Measurements from ENCODE around the gene TOMM22.
A peak's percentile ranks its signal among the peaks of the same experiment; 100 is the strongest.
"Not testable (repeated sequence)": the region's sequence is repeated elsewhere in the genome, so short reads cannot be mapped to it uniquely, and the experiment has no call there.

Gene TOMM22

DNA sequence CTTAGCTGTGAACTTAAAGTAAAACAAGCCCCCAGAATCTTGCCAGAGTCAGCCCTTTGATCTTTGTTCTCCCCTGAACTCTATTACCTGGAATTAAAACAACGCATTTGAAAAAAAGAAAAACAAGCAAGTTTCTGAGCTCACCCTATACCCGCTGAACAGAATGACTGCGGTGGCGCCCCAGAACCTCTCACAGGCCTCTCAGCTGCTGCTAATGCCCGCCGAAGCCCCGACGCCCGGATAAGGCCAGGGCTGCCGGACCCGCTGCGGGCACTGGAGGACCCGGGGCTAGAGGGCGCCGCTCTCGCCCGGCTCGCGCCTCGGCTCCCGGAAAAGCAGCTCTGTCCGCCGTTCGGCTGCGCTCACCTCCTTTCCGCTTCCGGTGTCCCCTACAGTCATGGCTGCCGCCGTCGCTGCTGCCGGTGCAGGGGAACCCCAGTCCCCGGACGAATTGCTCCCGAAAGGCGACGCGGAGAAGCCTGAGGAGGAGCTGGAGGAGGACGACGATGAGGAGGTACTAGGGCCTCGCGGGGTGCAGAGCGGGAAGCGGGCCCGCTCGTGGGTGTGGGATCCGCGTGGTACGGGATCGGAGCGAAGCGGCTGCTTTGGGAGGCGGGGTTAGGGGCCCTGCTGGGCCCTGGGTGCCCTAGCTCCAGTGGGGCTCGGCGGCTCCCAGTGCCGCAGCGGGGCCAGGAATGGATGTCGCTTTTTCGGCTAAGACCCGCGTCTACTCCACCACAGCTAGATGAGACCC, at the start of gene TOMM22:
TSS of gene TOMM22 (plus strand) at position 376 of the 754 bp plus-strand sequence. CDS start at position 398, 22 bp downstream.
- peak; percentile 87 for DNase-seq (ENCODE audit: low read depth)

DNA sequence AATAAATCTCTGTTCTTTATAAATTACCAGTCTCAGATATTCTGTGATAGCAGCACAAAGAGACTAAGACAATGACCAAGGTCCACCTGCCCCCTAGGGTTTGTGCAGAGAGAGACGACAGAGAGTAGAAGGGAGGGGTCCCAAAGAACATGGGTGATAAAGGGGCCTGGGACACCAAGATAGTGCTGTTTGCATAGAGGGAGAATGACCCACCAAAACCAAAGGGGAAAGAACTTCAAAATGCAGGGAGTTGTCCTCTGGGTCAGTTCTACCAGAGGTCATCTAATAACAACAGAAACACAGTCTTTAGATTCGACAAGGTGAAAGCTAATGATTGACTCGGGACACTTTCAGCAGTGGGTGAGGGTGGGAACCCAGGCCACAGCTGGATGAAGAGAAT, 49.2 kb upstream of the TOMM22 start:
- no peak for DNase-seq (ENCODE audit: low read depth)

DNA sequence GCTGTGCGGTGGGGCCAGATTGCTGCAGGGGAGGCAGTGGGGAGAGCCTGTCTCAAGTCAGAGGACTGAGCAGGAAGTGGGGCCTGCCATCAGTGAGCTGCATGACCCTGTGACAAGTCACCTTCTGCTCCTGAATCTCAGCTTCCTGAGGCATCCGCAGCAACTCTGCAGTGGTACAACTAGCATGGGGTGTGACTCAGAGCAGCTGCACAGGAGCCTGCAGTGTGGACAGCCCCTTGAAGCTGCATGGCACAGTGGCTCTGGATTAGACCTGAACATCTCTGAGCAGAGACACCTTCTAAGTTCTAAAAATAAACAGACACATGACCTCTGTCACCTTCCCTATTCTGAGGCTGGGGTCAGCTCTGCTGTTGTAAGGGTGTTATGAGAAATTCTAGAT, 43.5 kb upstream of the TOMM22 start:
- no peak for DNase-seq (ENCODE audit: low read depth)

DNA sequence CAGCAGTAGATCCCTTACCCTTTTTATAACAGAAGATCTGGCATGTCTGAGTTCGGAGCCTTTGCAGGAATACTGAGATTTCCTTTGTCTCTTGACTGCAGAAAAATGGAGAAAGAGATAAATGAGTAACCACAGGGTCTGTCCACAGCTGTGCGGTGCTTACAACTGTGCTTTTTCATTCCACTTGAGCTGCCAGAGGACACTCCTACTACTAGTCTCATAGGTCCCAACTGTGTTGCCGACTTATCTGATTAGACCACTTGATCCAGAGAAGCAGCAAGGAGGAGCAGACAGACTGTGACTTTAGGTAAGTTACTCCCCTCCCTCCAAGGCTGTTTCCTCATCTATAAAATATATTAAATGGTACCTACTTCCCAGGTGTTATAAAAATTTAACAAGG, 43.0 kb upstream of the TOMM22 start:
- no peak for DNase-seq (ENCODE audit: low read depth)

DNA sequence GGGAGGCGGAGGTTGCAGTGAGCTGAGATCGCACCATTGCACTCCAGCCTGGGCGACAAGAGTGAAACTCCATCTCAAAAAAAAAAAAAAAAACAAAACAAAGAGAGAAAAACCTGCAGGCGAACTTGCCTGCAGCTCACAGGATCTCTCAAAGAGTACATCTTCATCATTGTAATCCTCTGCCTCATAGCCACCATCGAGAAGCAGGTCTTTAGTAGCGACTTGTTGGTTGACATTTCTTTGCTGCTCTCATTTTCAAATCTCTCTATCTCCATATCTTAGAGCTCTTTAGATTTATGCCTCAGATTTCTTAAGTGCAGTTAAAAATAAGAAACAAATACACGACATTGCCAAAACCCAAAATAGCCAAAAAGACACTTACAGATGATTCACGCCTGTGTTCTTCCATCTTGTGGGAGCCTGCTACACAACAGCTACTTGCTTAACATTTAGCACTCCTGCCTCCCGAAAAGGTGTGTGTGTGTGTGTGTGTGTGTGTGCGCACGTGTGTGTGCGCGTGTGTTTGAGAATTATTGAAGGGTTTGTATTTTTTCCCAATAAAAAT, 40.2 kb upstream of the TOMM22 start:
- no peak for DNase-seq (ENCODE audit: low read depth)

DNA sequence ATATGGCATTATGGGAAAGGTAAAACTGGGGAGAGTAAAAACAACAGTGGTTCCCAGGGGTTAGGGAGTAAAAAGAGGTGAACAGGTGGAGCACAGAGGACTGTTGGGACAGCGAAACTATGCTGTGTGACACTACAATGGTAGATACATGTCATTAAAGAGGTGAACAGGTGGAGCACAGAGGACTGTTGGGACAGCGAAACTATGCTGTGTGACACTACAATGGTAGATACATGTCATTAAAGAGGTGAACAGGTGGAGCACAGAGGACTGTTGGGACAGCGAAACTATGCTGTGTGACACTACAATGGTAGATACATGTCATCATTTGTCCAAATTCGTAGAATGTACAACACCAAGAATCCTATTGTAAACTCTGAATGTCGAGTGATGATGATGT, 37.5 kb upstream of the TOMM22 start:
- DNase-seq (ENCODE audit: low read depth): not testable (repeated sequence)

DNA sequence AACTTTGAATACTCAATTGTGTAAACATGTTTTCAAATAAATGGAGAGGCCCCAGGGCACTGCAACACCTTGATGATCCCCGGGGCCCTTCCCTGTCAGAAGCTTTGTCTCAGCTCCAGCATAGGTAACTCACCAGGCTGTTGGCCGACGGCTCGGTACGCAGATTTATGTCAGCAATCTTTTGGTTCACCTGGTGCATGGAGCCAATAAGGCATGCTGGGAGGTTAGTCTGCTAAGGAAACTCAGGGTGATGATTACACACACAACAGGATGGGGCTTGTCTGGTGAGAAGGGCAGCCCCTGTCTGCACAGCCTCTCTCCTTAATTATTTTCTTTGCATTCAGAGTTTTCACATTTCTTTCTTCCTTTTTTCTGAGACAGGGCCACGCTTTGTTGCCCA, 36.3 kb upstream of the TOMM22 start:
- DNase-seq (ENCODE audit: low read depth): no peak

DNA sequence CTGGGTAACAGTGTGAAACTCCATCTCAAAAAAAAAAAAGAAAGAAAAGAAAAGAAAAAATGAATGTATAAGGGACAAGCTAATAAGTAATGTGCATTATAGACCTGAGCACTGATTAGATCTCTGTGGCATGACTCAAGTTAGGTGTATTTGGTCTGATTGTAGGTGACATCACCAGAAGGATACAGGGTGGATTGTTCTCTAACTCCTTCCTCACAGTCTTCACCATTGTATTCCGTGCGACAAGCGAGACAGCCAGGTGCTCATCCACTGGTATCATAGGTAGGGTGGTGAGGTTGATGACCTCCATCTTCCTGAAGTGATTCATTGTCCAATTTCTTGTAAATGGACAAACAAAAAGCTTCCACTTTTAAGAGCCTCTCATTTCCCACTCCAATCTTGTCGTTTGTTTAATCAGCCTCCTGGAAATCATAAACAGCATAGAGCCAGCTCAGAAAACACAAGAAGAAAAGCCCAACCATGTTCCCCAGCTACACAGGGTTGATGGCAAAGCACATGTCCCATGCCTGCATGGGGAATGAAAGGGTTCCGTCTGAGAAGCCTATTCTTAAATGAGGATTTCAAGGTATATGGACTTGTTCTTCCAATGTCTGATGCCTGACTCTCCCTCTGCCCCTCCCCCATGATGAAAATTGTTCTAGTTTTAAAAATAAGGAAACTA, 31.8 kb upstream of the TOMM22 start:
- no peak for DNase-seq (ENCODE audit: low read depth)

DNA sequence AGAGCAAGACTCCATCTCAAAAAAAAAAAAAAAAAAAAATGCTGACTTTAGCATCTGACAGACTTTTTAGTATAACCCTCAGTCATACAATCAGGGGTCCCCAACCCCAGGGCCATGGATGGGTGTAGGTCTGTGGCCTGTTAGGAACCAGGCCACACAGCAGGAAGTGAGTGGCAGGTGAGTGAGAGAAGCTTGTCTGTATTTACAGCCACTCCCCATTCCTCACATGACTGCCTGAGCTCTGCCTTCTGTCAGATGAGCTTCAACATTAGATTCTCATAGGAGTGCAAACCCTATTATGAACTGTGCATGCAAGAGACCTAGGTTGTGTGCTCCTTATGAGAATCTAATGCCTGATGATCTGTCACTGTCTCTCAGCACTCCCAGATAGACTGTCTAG, 28.9 kb upstream of the TOMM22 start:
- DNase-seq (ENCODE audit: low read depth): peak; percentile 12

DNA sequence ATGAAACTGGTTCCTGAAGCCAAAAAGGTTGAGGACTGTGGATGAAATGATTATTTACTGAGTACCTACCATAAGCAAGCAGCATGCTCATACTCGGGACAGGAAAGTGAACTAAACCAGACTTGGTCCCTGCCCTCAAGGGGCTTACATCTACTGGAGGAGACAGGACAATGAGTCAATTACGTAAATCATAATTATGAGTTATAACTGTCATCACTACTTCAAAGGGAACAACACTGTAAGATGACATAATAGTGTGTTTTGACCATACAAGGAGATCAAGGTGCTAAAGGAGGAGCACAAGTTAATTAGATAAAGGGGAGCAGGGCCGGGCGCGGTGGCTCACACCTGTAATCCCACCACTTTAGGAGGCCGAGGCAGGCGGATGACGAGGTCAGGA, 28.0 kb upstream of the TOMM22 start:
- no peak for DNase-seq (ENCODE audit: low read depth)

DNA sequence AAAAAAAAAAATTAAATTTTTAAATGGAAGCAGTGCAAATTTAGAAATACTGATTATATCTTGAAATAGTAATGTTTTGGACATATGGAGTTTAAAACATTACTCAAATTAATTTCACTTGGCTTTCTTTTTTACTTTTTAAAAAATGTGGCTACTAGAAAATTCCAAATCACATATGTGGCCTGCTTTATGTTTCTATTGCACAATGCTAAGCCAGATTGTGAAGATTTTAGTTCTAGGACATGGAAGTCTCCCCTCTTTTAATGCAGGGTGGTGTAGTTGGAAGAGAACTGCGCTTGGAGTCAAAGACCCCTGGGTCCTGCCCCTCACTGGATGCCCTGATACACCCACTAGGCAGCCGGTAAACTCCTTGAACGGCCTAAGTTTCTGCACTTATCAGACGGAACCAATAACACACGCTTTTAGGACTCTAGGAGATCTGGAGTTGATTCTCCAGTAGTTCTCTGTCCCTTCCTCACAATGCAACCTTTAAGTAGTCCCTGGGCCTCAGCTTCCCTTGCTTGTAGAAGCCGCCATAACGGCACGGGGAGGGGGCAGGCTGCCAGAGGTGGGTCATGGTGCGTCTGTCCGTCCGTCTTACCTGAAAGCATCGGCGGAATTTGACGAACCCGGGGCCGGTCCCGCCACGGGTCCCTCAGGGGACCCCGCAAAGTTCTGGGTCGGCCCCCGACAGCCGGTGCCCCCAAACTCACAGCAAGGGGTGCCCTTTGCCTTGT, 26.1 kb upstream of the TOMM22 start:
- DNase-seq (ENCODE audit: low read depth): peak; percentile 7

DNA sequence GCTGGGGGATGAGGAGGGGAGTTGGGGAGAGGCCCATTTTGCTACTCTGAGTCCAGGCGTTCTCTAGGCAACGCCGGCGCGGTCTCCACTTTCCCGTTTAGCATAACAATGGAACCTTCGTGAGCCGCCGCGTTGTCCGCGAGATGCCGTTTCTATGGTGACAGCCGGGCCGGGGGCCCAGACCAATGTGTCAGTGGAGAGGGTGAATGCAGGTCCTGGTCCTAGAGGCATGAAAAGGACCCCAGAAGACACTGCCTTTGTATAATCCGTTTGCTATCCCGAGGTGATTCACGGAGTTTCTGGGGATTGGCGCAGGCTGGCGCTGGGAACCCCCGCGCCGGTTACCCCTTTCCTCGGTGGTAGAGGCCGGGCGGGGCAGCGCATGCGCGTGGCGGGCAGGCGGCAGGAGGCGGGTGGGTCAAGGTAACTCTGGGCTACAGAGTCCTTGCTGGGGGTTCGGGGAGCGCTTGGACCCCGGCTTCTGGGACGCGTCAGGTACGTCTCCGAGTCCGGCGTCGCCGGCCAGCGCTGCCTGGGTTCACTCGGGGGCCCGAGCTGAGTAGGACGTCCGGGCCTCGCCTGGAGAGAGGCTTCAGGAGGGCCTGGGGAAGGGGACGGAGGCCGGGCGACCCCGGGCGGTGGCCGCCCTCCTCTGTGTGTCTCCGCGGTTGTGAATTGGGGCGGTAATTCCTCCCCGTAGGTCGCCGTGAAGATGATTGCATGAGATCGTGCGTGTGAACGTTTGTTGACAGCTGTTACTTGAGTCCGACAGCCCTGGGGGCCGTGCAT, 25.3 kb upstream of the TOMM22 start, which contains the start of the genes CBY1 and FAM227A:
TSS of gene CBY1 (plus strand) at position 383 of the 789 bp plus-strand sequence. CDS start 11,417 bp downstream, outside the sequence.
TSS of gene FAM227A (minus strand) at position 137 of the 789 bp plus-strand sequence. CDS start 6,224 bp downstream, outside the sequence.
- DNase-seq (ENCODE audit: low read depth): peak; percentile 83

DNA sequence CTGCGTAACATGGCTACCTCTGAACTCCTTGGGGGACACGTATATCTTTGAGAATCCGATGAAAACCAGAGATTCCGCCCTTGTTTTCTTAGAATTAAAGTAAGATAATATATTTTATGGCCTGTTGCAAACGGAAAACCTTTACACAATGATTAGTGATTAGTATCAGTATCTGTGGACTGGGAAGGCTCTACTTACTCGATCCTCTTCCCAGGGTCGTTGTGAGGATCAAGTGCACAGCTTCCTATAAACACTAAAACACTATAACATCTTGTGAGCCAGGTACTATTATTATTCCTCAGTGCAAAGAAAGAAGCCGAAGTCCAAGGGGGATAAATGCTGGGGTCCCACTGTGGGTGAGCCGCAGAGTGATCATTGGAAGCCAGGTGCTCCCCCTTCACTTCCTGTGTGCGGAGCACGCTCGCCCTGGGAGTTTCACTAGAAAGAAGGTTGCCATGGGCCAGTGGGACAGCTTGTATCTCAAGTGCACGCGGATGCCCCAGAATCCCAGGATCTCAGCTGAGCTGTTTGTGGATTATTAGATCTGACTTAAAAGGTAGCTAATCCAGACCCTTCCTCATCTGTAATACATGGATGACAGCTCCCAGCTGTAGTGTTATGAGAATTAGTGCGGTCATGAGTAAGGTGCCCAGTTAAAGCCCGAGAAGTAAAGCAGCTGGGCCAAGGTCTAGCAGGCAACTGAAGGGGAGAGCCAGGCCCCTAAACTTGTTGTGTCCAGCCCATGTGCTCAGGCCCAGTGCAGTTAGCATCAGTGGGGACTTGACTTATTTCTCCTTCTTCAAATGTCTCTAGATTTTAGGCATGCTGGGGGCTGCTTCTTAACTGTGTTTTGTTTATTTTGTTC, 24.5 kb upstream of the TOMM22 start:
- DNase-seq (ENCODE audit: low read depth): peak; percentile 27

DNA sequence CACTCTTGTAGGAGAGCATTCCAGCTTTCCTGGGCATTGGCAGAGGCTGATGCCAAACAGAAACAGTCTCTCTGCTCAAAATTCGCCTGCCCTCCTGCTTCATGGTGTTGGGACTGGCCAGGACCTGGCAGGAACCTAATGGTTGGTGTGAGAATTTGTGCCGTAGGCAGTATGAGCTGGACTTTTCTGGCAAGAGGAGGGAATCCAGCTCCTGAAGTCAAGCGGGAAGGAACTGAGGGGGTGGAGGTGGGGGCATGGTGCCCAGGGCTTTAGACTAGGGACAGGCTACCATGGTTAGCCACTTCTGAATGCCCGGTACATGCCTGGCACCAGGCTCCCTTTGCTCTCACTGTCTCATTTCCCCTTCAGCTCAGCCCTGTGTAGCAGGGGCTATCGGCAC, 6.9 kb upstream of the TOMM22 start:
- DNase-seq (ENCODE audit: low read depth): no peak

DNA sequence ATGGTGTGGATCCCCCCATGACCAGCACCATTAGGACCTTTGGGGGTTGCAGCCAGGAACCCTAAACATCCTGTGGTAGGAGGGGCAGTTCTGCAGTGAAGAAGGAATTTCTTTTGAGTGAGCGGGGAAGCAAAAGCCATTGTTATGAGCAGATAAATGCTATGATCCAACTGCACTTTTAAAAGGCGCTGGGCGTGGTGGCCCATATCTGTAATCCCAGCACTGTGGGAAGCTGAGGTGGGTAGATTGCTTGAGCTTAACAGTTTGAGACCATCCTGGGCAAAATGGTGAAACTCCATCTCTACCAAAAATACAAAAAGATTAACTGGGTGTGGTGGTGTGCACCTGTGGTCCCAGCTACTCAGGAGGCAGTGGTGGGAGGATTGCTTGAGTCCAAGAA, 5.9 kb upstream of the TOMM22 start:
- no peak for DNase-seq (ENCODE audit: low read depth)

DNA sequence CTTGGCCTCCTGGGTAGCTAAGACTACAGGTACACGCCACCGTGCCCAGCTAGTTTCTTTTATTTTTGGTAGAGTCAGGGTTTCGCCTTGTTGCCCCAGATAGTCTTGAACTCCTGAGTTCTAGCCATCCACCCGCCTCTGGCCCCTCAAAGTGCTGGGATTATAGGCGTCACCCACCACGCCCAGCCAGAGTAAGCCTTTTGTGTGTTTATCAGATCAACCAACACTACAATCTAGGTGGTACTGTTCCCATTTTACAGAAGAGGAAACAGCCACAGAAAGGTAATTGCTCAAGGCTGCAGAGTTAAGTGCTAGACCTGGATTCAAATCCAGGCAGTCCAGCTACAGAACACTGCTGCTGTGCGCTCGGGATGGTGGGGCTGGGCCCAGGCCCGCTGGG, 3.1 kb downstream of the TOMM22 start:
- no peak for DNase-seq (ENCODE audit: low read depth)

DNA sequence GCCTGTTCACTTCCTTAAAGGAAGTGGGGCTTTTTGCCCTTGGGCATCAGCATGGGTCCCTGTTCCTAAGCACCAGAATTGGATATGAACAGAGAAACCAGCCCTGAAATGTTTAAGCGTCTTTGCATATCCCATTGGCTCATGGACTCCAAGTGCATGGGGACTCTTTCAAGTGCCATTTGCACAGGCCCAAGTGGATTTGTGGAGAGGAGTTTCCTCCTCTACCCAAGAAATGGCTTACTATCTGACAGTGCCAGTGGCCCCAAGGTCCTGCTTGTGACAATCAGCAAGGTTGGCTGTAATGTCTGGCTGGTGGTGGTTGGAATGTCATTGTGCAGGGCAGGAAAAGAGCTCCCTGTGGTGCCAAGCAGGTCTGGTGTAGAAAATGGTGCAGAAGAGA, 4.0 kb downstream of the TOMM22 start:
- no peak for DNase-seq (ENCODE audit: low read depth)

DNA sequence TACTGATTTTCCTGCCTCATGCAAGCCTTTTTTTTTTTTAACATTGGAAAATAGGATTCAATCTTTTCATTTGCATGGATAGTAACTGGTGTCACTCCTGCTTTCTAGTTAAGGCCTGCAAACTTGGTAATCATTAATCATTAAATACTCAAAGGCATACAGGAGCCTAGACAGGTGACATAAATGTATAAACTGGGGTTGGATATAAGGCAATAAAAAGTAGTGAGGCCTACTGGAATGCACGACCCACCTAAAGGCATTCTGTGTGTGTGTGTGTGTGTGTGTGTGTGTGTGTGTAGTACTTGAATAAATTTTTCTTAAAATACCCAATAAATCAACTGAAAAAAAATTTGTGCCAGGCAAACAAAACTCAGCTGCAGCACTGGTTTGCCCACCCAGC, 7.9 kb downstream of the TOMM22 start:
- DNase-seq (ENCODE audit: low read depth): no peak

DNA sequence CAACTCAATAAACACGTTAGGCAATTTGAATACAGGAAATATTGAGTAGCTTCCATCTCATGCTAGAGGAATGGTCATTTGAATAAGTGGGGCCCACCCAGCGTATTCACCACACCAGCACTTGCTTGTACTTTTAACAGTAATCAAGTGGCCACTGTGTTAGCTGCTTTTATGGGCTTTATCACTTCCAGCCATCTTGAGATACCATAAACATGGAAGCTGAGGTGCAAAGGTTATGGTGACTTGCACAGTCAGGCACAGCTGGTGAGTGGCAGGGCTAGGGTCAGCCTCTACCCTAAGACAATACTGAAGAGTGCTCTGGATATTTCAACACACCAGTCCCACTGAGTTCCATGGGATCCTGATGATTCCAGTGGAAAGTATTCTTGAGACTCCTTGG, 12.3 kb downstream of the TOMM22 start:
- no peak for DNase-seq (ENCODE audit: low read depth)

DNA sequence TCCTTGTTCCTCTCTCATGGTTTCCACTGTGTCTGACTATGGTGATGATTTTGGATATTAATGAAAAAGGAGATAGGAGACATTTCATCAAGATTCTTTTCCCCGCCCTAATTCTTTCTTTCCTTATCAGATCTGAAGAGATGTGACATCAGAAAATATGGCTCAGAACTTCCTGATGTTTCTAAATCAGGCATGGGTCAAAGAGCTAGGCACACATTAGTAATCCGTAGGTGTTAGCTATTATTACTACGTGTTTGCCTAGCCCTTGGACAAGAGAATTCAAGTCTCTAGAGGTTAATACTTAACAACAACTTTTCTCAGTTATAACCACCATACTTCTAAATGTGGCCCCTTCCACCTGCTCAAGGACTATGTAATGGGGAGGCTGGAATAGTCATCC, 13.2 kb downstream of the TOMM22 start:
- peak; percentile 45 for DNase-seq (ENCODE audit: low read depth)

Measured in iris pigment epithelial cell (primary cell).